Mesothelial cell of epicardium (in vitro differentiated cells): ENCODE measurements around the gene KDM4D. TPM values are rescaled to one million over a fixed set of nuclear protein-coding genes. Genes with fewer than 3 reads are reported as not detected.

Experiments used
- DNase-seq, 2 experiments: peaks; one replicate each; pipeline ENCODE4 v3.0.0; 2021; ENCODE audit warnings: low spot score in 2 of 2; ENCODE audit not compliant: unreplicated experiment in 2 of 2
- H3K27ac Mint-ChIP-seq: 2 replicates; pipeline ENCODE4 v1.8.0; 2021; ENCODE audit warnings: mixed read lengths
- H3K27me3 Mint-ChIP-seq: 2 replicates; pipeline ENCODE4 v1.8.0; 2021; ENCODE audit warnings: low read depth, mixed read lengths
- H3K36me3 Mint-ChIP-seq: 2 replicates; pipeline ENCODE4 v1.8.0; 2021; ENCODE audit warnings: mixed read lengths
- H3K4me1 Mint-ChIP-seq: 2 replicates; pipeline ENCODE4 v1.8.0; 2021; ENCODE audit warnings: mixed read lengths
- H3K4me3 Mint-ChIP-seq: 2 replicates; pipeline ENCODE4 v1.8.0; 2021; ENCODE audit warnings: mild to moderate bottlenecking, moderate library complexity, mixed read lengths
- H3K9me3 Mint-ChIP-seq: 2 replicates; pipeline ENCODE4 v1.8.0; 2021; ENCODE audit warnings: mixed read lengths
- total RNA-seq: library from RNA; stranded (reverse); gene quantifications from 3 replicates; pipeline ENCODE4 v1.2.1, GENCODE V29; 2021
- TF ChIP-seq, protein P1 (sequence below): fragments of 200-600 bp; sonication (generic); IDR thresholded peaks from one replicate; pipeline ENCODE4 v1.5.0; 2021; ENCODE audit warnings: antibody characterized with exemption; ENCODE audit not compliant: unreplicated experiment

KDM4D gene
- total RNA-seq, 1 donor from 2014 or later: 2.0 TPM

DNA sequence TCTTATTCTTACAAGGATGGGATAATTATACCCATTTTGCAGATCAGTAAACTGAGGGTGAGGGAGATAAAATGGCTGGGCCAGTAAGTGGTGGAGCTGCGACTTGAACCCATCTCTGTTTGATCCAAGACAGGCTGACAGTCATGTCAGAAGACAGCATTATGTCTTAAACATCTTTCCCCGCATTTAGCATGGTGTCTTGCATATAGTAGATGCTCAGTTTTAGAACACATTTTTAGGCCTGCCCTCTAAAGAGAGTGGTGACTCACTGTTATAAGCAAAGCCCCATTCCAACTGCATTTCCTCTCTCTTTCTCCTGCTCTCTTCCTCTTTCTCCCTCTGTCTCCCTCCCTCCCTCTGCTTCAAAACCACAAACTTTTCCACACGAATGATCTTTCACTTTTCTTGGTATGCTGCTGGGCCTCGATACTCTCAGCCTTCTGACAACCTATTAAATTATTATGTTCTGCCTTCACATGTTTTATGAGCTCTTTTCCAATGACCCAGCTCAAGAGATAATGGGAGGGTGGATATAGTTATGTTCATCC lies 25.4 kb upstream of the KDM4D start:
- no peak for DNase-seq
- peaks cover 9% of the 10 kb centered on the region for H3K4me1 Mint-ChIP-seq

DNA sequence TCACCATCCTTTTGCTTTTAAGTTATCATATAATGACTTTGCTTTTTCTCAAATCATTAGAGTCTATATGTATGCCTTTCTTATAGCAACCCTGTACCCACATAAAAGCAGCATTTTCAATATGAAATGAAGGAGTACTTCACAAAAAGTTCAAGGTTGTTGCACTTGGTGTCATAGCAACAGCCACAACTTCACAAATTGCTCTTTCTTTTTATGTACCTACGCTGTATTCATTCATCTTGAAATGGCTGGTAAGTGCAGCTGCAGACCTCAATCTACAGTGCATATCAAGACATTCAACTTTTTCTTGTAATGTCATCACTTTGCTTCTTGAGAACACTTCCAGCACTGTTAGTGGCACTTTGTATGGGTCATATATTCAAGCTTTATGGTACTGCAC lies 18.8 kb upstream of the KDM4D start:
- TF ChIP-seq, protein P1, sequence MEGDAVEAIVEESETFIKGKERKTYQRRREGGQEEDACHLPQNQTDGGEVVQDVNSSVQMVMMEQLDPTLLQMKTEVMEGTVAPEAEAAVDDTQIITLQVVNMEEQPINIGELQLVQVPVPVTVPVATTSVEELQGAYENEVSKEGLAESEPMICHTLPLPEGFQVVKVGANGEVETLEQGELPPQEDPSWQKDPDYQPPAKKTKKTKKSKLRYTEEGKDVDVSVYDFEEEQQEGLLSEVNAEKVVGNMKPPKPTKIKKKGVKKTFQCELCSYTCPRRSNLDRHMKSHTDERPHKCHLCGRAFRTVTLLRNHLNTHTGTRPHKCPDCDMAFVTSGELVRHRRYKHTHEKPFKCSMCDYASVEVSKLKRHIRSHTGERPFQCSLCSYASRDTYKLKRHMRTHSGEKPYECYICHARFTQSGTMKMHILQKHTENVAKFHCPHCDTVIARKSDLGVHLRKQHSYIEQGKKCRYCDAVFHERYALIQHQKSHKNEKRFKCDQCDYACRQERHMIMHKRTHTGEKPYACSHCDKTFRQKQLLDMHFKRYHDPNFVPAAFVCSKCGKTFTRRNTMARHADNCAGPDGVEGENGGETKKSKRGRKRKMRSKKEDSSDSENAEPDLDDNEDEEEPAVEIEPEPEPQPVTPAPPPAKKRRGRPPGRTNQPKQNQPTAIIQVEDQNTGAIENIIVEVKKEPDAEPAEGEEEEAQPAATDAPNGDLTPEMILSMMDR: no peak
- DNase-seq: no peak
- Mint-ChIP-seq H3K27ac (no peak overlapping the region), H3K36me3 (peaks cover 3% of the 10 kb centered on the region), H3K4me3 (no peak overlapping the region), H3K27me3 (no peaks in the 10 kb centered on the region), H3K9me3 (no peaks in the 10 kb centered on the region), H3K4me1 (no peaks in the 10 kb centered on the region)

More for the DNA sequence above, 25.4 kb upstream of the KDM4D start:
- H3K9me3 Mint-ChIP-seq: no peaks in the 10 kb centered on the region
- no peak overlapping the region for H3K4me3 Mint-ChIP-seq
- H3K36me3 Mint-ChIP-seq: no peaks in the 10 kb centered on the region
- no peaks in the 10 kb centered on the region for H3K27me3 Mint-ChIP-seq
- H3K27ac Mint-ChIP-seq: peak overlapping the region; percentile 64
- TF ChIP-seq, protein P1: no peak

GRCh38 chr11:94956963-94957362 lies 16.5 kb upstream of the KDM4D start:
- Mint-ChIP-seq H3K4me3 (no peak overlapping the region), H3K27me3 (no peaks in the 10 kb centered on the region), H3K9me3 (no peaks in the 10 kb centered on the region), H3K4me1 (no peaks in the 10 kb centered on the region), H3K27ac (no peak overlapping the region), H3K36me3 (peaks cover 6% of the 10 kb centered on the region)
- TF ChIP-seq, protein P1: no peak
- DNase-seq: no peak

- no peaks in the 10 kb centered on the region for H3K27me3 Mint-ChIP-seq
- peak overlapping the region; percentile 56 for H3K27ac Mint-ChIP-seq
- H3K9me3 Mint-ChIP-seq: no peaks in the 10 kb centered on the region
- H3K36me3 Mint-ChIP-seq: peaks cover 12% of the 10 kb centered on the region
- H3K4me3 Mint-ChIP-seq: no peak overlapping the region
- no peak for DNase-seq
- H3K4me1 Mint-ChIP-seq: no peaks in the 10 kb centered on the region
- TF ChIP-seq, protein P1: no peak
These were observed 15.3 kb upstream of the KDM4D start for GRCh38 chr11:94958121-94958696.

- peaks cover 14% of the 10 kb centered on the region for H3K36me3 Mint-ChIP-seq
- DNase-seq: no peak
- TF ChIP-seq, protein P1: no peak
- no peaks in the 10 kb centered on the region for H3K9me3 Mint-ChIP-seq
- no peak overlapping the region for H3K4me3 Mint-ChIP-seq
- no peak overlapping the region for H3K27ac Mint-ChIP-seq
- no peaks in the 10 kb centered on the region for H3K27me3 Mint-ChIP-seq
- H3K4me1 Mint-ChIP-seq: no peaks in the 10 kb centered on the region
These were observed 14.3 kb upstream of the KDM4D start for GRCh38 chr11:94959179-94959578.

GRCh38 chr11:94960488-94960887 lies 13.0 kb upstream of the KDM4D start:
- TF ChIP-seq, protein P1: no peak
- Mint-ChIP-seq H3K27ac (no peak overlapping the region), H3K27me3 (no peaks in the 10 kb centered on the region), H3K9me3 (no peaks in the 10 kb centered on the region), H3K4me3 (no peak overlapping the region), H3K36me3 (peaks cover 23% of the 10 kb centered on the region), H3K4me1 (no peaks in the 10 kb centered on the region)
- no peak for DNase-seq
